NCI-H1436 treated with DMSO at 0.1 percent for 48 hours (cell line): ENCODE measurements around the gene TIGD6.
"Not testable (repeated sequence)": the region's sequence is repeated elsewhere in the genome, so short reads cannot be mapped to it uniquely, and the experiment has no call there.

Source experiments
- DNase-seq: peaks from one replicate; lab custom pipeline; 2025; lab: John Stamatoyannopoulos, UW

The TIGD6 gene

DNA sequence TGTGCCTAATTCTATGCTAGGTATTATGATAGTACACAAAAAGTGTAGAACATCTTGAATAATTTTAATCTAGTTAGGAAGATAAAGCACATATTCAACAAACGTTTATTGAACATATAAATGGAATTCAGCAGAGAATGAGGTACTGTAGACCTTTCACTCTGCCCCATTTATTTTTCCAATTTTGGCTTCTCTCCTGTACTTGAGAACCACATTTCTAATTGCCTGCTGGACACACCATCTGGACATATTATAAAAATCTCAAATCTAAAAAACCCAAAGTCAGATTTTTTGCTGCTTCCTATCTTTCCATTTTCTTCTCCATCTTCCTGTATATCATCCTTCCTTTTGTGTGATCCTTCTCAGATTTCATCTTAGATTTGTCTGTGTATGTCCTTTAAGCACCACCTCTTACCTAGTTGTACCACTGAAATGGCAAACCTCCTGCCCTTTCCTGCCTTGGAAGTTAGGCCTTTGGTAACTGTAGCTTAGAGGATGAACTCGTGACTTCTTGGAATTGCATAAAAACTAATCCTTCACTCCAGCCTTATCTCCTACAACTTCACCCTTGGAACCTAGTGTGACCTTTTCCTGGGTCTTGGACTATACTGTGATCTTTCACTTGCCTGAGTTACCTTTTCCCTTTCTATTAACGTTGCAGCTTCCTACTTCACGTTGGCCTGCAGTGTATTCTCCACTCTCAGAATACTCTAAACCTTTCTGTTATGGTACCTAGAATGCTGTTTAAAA lies 31.1 kb downstream of the TIGD6 start:
- no peak for DNase-seq

DNA sequence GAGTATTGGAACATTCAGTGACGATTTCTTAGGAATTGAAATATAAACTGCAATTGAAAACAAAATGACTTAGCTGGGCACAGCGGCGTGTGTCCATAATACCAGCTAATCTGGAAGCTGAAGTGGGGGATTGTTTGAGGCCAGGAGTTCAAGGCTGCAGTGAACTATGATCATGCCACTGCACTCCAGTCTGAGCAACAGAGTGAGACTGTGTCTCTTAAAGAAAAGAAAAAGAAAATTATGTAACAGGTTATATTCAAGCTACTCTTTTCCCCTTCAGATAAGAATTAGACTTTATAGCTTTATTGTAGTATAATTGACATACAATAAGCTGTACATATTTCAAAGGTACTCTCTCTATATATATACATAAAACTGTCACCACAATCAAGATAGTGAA lies 33.5 kb downstream of the TIGD6 start:
- no peak for DNase-seq

DNA sequence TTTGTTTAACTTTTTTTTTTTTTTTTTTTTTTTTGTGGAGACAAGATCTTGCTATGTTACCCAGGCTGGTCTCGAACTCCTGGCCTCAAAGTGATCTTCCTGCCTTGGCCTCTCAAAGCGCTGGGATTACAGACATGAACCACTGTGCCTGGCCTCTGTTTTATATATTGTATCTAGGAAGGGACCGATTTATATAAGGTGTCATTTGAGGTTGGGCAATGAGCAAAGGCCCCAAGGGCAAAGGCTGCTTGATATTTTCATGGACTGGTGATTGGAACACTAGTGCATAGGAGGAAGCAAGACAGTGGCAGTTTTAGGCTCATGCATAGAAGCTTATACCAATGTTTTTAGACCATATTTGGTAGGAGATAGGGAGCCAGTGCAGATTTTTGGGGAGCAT lies 36.7 kb downstream of the TIGD6 start:
- no peak for DNase-seq

DNA sequence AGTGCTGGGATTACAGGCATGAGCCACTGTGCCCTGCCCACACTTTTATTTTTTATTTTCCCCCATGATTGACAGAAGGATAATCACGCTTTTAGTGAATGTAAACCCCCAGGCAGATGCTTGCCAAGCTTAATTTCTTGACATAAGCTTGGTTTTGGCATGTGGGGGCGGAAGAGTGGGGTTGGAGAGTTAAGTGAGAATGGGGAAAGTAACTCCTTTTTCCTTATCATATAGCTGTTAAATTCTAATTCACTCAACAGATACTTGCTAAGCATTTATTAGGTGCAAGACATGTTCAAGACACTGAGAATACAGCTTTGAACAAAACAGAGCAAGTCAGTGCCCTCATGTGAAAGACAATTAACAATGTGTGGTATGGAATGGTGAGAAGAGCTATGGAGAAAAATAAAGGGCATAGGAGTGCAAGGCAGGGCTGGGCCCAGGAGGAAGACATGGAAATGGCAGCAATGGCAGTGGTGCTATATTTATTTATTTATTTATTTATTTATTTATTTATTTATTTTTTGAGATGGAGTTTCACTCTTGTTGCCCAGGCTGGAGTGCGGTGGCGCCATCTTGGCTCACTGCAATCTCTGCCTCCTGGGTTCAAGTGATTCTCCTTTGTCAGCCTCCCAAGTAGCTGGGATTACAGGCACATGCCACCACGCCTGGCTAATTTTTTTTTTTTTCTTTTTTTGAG lies 37.7 kb downstream of the TIGD6 start:
- no peak for DNase-seq

DNA sequence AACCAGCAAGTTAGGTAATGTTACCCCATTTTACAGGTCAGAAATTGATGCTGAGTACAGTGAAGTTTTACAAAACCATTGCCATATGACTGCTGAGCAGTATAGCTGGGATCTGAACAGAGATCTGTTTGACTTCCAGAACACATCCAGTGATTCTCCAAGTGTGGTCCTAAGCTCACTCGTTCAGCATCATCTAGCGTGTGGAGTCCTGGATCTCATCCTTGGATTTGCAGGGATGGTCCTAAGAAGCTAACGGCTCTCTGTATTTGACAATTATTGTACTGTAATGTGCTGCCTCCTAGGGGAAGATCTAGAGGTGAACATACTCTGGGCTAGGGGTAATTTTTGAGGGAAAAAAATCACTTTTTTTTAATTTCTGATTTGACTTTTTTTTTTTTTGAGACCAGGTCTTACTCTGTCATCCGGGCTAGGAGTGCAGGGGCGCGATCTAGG lies 38.5 kb downstream of the TIGD6 start:
- DNase-seq = no peak

DNA sequence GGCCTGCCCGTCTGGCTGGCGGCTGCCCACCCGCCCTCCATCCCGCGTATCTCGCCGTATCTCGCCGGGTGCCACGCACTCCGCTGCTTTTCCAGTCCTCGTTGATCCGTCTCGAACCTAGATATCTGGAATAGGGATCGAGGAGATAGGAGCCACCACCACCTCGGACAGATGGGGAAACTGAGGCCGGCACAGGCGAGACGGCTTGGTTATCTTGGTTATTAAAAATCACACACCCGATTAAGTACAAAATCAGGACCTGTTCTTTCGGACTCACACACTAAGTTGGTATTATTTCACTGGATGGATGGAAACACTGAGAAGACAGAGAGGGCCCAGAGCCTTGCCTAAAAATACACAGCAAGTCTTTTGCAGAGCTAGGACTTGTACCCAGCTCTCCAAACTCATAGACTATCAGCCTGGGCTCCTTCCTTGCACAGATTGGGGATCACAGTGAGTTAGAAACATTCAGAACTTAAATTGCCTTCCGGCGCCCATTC lies 39.2 kb downstream of the TIGD6 start:
- DNase-seq = no peak

DNA sequence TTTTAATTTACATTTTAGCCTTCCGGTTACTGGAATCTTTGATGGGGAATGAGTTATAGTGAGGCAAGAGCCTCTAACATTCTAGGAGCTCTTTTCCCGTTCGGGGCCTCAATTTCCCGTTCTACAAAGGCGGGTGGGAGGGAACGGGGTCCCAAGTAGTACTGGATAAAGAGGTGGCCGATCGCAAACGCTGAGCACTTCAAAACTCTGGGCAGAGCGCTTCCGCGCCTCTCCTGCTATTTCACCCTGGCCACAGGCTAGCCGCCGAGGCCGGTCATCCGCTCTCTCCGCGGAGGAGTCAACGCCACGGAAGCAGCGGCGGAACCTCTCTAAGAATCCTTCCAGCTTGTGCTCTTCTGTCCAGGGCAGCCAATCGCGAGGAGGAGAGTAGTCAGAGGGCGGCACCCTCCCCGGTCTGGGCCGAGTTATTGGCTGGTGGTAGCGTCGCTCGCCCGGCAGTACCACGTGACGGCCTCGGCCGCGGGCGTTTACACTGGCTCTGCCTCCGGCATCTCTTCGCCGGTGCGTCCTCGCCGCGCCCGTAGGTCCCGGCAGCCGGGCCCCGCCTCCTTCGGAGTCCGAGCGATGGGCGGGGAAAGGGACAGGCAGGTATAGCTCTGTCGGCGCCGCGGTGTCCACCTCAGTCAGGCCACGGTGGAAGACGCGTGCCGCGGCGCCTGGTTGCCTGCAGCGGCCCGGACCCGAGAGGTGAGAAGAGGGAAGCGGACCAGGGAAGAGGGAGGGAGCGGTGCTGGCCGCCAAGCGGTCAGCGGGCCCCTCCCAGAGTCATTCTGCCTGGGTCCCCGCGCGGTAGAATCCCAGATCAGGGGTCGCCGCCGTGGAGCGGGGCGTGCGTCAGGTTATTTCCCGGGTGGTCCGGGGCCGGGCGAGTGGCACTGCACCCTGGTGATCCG lies 39.9 kb downstream of the TIGD6 start, which contains the start of gene SLC26A2:
Gene SLC26A2 (plus strand): TSS at position 487 of the 914 bp plus-strand sequence. CDS start 16,895 bp downstream, outside the sequence.
- DNase-seq = peak; percentile 87

DNA sequence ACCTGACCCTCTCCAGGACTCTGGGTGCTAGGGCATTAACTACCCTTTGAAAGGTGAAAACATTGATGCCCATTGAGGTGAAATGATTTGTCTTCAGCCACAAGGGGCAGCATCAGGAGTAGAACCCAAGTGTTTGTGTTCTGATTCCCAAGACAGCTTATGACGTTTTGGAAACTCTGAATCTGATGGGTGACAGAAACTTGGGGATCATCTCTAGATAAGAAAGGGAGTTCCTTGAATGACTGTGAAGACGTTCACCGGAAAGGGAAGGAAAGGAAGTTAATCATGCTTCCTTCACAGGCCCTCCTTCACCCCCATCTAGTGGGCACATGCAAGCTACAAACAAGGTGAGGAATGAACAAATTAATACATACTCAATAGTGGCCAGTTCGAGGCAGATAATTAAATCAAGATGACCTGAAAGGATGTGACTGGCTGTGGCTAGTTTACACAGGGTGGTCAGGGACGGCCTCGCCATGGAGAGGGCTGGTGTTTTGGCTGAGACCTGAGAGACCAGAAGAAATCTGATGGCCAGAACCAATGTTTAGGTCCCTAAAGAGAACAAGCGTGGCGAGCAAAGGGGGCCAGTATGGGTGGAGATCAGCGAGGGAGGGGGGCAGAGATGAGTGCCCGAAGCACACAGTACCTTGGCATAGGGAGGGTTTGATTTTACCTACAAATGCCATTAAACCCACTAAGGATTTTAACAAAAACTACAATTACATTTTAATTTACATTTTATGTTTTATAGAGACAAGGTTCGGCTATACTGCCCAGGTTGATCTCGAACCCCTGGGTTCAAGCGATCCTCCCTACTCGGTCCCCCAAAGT lies 40.8 kb downstream of the TIGD6 start:
- no peak for DNase-seq

DNA sequence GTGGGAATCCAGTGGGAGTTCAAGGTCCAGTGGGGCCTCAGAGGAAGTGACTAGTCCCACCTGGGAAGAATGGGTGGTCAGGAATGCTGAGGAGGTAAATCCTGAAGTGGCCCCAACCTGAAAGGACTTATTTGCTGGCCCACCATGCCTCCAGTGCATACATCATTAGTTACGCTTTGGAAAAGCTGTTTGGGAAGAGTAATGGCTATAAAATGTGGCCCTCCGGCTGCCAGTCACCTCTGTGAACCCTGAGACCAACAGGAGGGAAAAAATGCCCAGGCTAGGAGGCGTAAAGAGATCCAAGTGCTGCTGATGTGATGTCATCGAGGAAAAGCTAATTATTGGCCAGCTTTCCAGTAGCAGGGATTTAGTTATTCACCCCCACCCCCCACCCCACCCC lies 42.6 kb downstream of the TIGD6 start:
- no peak for DNase-seq

DNA sequence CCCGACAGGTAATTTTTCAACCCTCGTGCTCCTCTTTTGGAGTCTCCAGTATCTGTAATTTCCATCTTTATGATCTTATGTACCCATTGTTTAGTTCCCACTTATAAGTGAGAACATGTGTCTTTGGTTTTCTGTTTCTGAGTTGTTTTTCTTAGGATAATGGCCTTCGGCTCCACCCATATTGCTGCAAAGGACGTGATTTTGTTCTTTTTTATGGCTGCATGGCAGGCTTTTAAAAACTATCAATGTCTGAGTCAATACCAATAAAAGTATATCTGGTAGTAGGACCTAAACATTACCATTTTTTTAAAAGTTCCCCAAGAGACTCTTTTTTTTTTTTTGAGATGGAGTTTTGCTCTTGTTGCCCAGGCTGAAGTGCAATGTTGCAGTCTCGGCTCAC lies 43.8 kb downstream of the TIGD6 start:
- DNase-seq = no peak

DNA sequence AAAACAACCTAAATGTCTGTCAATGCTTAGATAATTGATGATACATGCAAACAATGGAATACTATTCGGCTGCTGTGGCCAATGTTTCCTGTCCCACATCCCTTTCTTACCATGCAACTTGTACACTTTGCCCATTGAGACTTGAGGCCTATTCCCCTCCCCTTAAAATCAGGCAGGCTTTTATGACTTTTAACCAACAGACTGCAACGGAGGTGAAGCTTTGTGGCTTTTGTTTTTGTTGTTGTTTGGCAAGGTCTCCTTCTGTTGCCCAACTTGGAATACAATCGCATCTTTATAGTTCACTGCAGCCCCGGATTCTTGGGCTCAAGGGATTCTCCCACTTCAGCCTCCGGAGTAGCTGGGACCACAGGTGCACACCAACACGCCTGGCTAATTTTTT lies 45.7 kb downstream of the TIGD6 start:
- DNase-seq = no peak

DNA sequence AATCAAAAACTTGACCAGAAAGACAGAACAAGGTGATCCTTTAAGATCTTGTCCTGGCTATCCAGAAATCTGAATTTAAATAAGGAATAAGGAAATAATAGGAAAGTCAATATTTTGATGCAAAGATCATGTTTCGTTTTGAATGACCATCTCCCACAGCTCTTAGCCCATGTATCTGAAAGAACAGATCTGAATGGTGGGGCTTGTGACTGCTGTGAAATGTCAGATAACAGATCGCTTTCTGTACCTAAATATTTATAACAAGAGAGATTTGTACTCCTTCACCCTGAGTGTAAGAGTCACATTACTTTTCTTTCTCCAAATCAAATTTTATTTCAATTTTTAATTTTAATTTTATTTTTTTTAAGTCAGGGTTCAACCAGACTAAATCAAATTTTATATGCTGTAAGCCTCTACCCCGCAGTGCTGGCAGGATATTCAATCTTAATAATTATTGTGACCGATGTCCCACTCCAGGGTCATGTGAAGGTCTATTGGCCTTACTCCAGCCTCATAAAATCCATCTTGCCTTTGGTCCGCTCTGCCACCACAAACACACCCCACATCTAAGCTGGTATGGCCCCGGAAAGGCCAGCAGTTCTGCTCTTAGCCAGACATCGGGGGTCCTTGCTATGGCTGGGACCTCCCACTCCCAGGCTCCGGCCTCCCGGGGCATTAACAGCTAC lies 46.9 kb downstream of the TIGD6 start:
- no peak for DNase-seq

DNA sequence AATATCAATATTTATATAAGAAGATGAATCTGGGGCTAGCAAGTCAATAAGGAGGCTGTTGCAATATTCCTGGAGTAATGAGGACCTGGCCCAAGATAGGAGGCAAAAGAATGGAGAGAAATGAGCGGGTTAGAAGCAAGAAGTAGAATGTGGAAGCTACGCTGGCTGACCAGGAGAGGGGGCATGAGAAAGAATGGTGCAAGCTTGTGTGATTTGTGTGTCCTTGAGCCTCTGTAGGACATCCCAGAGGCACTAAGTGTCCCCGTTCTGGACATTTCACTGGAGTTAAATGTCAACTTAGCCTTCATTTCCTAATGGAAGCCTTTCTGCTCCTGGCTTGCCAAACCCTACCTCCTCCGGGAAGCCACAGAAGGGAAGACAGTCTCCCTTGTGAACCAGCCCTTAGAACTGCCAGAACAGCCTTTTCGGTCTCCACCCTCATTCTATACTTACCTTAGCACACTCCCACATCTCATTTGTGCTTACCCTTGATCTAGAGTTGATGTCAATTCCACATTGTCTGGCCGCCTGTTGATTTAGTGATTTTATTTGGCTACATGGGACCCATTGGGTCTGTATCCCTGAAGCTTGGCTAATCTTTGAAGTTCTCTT lies 49.2 kb downstream of the TIGD6 start:
- DNase-seq = no peak

DNA sequence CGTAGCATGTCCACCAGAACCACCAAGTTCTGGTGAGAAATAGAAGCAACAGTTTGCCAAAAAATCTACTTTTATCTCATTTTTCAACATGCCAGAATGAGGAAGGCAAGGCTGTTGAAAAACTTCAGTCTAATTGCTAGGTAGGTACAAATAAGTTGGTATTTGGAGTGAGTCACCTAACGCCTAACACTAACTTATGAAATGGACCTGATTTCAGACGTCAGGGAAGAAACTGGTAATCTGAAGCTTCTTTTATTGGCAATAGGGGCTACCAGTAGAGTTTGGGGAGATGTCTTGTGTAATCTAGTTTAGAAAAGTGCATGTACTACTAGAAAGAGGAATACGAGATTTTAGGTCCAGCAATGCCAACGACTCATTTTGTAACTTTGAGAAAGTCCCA lies 51.5 kb downstream of the TIGD6 start:
- no peak for DNase-seq

DNA sequence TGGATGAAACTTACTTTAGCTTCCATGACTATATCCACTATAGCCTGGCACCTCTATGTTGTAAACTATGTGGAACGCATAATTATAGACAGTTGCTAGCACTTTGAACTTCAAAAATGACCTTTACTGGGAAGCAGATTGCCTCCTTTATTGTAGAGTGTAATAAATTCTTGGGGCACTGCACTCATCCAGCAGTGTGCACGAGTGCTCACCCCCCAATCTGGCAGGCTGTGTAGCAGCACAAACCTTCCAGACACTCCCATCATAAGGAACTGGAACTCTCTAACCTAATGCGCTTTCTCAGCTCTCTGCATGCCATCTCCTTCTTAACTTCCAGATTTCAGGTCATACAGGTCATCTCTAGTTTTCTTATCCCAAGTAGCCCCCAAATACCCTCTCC lies 54.3 kb downstream of the TIGD6 start:
- no peak for DNase-seq

DNA sequence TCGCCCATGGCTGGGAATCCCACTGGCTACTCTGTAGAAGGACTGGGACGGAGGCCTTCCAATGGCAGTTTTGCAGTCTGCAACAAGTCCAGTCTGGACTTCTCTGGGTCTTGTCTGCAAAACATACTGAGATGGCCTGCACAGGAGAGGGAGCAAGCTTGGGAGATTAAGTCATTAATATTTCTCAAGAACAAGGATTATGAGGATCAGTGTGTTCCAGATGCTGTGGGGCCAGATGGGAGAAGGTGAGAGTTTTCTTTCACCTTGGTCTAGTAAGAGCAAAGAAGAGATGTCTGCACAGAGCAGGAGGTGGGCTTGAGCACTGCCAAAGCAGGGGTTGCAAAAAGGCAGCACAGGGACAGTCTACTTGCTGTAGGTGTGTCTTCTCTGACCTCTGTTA lies 55.8 kb downstream of the TIGD6 start, which contains the start of gene PDE6A:
Gene PDE6A (minus strand): TSS at position 128 of the 400 bp plus-strand sequence. CDS start 120 bp downstream, at position 8.
- DNase-seq = no peak

DNA sequence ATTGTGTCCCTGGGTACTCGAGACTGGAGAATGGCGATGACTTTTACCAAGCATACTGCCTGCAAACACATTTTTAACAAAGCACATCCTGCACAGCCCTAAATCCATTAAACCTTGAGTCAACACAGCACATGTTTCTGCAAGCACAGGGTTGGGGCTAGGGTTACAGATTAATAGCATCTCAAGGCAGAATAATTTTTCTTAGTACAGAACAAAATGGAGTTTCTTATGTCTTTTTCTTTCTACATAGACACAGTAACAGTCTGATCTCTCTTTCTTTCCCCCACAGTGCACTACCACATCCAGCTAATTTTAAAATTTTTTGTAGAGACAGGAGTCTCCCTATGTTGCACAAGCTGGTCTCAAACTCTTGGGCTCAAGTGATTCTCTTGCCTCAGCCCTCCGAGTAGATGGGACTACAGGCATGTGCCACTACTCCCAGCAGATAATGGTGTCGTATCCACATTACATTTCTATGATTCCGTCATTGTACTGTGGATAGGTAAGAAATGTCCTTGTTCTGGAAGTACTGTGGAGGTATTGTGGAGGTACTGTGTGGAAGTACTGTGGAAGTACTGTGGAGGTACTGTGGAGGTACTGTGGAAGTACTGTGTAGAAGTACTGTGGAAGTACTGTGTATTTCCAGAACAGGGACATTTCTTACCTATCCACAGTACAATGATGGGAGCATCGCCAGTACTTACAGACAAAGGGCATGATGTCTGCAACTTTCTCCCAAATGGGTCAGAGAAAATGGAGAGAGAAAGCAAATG lies 57.1 kb downstream of the TIGD6 start:
- not testable (repeated sequence) for DNase-seq
